ENCODE results near the gene RUNX1. TPM values are rescaled to one million over a fixed set of nuclear protein-coding genes. Genes with fewer than 3 reads are reported as not detected.
A peak's percentile ranks its signal among the peaks of the same experiment; 100 is the strongest.

Gene RUNX1
- total RNA-seq, 1 donor from 2014 or later = 25.4 TPM

DNA sequence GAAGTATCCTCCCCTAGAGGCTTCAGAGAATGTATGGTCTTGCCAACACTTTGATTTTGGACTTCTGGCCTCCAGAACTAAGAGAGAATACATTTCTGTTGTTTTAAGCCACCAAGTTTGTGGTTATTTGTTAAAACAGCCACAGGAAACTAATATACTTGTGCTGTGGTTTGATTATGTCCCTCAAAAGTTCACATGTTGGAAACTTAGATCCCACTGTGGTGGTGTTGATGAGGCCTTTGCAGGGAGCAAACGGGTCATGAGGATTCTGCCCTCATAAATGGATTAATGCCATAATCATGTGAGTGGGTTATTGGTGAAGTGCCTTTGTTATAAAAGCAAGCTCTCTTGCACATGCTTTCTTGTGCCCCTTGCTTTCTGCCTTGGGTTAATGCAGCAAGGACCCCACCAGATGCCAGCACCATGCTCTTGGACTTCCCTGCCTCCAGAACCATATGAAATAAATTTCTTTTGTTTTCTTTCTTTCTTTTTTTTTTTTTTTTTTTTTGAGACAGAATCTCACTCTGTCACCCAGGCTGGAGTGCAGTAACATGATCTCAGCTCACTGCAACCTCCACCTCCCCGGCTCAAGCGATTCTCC, 223.1 kb downstream of the RUNX1 start:
- DNase-seq (ENCODE audit: low read depth) = no peak

DNA sequence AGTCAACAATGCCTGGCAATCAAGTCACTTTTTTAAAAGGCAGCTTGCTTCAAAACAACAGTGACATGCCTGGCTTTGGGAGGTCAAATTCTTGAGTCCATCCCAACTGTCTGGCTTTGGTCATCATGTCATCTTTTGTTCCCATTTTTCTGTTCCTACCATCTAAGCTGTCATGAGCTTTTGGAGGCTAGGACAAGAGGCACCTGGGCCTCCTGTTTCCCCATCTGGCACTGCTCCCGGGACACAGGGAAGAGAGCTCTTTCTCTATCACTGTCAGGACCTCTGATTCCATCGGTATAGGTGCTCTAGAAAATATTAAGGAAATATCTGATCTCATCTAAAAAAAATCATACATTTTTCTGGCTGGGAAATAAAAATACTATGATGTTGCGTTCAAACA, 224.0 kb downstream of the RUNX1 start:
- DNase-seq (ENCODE audit: low read depth) = no peak

DNA sequence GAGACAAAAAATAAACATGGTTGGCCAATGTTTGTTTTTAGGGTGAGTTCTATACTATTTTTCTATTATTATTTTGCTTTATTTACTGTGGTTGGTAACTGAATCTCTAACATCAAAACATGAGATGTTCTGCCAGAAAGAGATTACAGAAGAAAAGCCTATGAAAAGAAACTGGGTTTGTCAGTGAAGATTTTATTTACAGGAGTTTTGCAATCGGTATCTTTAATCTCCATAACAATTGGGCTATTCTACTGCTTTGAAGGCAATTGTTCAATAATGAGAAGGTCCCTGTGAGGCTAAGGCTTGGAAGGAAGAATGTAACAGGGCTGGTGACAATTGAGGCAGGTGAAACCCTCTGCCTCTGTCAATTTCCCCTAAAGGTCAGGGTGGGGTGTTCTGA, 224.8 kb downstream of the RUNX1 start:
- DNase-seq (ENCODE audit: low read depth) = no peak

DNA sequence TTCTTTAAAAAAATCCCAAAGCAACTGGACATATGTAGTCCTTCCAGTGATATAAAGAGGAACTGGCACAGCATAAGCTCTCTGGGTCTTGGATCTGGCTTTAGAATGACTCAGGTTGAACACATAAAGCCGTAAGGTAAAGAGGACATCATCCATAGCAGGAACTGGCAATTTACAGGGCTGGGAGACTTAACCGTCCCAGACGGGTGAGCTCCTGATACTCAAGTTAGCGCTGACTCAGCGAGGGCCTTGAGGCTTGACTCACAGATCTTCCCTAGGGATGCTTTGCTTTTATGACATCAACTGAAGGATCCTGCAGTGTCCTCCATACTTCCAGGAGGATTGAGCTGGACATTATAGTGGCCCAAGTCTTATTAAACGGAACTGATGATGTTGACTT, 226.2 kb downstream of the RUNX1 start:
- DNase-seq (ENCODE audit: low read depth) = no peak

DNA sequence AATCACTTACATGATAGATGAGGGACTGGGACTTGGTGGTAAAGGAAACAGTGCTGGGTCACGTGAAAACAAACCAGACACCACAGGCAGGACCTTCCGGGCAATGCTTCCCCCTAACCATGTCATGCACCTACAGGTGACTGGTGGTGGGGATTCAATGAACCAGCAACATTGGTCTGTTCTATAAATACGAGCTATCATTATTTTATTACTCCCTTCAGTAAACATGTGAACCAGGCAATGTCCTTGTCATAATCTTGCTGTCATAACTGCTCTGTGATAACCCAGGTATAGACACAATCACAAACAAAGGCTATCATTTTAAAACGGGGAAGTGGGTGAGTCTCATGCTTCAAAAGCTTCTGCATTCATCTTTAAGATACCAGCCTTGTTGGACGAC, 226.9 kb downstream of the RUNX1 start:
- DNase-seq (ENCODE audit: low read depth) = no peak

DNA sequence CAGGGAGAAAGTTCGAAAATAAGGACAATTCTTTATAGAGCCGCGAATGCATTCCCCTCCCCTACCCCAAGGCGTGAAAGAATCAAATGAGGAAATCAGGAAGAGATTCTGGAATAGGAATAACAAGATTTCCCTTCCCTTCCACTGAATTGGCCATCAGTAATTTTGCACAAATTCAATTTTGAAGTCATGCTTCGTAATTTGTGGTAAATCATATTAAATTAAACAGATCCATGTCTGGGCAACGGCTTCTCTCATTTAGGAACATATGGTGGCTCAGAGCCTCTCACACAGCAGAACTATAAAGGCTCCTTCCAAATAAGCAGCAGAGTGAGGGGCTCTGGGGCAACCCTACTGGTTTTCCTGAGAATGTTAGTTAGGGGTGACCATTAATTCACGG, 227.4 kb downstream of the RUNX1 start:
- DNase-seq (ENCODE audit: low read depth) = no peak

DNA sequence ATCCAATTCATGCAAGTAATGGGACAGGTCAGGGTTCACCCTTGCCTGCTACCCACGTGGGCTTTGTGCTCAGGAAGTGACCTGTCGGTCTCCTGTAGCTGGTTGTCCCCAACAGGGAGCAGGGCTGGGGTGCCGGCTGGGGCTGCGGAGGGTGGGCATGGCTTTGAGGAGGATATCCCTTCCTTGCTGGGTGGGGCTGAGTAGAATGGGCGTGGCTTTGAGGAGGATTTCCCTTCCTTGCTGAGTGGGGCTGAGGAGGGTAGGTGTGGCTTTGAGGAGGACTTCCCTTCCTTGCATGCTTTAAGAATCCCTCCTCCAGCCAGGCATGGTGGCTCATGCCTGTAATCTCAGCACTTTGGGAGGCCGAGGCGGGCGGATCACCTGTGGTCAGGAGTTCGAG, 229.1 kb downstream of the RUNX1 start:
- no peak for DNase-seq (ENCODE audit: low read depth)

DNA sequence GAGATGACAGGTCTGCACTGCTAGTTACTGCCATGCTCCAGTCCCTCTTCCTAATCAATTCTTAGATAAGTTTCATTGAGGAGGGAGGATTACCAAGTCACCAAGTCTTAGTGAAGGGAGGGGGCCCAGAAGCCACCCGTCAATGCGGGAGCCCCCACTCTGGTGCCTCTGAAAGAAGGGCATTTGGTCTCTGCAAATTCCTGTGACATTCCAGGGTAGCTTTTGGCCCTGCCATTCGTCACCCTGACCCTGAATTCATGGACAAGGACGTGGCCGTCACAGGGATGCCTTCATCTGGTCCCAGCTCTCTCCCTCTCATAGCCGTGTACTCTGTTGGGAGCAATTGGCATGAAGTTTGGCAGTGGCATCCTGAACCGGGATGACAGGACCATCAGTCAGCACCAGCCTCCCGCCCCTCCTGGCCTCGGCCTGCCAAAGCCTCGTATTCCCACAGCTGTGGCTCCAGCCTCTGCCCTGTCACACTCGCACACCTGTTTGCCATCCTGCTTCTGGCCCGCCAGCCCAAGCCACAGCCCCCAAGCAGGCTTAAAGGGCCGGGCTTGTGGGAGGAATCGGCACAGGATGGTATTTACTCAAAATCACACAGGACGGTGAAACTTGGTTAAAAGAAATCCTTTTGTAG, 229.6 kb downstream of the RUNX1 start:
- no peak for DNase-seq (ENCODE audit: low read depth)

DNA sequence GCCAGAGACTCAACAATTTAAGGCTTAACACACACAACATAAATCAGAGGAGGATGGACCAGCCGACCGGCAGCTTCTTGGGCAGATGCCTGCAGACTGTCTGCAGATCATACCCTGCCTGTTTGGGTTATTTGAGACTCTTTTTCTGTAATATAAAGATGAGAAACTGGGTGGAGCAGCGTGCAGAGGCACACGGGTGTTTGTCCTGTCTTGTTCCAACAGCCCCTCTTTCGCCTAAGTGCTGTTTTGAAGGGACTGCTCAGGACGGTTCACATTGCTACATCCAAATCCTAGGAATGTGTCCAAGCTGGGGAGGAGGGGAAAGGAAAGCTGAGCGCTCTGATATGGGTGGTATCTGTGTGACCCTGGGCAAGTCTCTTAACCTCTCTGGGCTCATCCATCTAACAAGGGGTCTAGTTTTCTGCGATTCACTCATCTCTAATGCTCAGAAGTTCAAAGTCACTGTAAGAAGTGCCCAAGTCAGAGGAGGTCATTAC, 230.4 kb downstream of the RUNX1 start:
- DNase-seq (ENCODE audit: low read depth) = no peak

DNA sequence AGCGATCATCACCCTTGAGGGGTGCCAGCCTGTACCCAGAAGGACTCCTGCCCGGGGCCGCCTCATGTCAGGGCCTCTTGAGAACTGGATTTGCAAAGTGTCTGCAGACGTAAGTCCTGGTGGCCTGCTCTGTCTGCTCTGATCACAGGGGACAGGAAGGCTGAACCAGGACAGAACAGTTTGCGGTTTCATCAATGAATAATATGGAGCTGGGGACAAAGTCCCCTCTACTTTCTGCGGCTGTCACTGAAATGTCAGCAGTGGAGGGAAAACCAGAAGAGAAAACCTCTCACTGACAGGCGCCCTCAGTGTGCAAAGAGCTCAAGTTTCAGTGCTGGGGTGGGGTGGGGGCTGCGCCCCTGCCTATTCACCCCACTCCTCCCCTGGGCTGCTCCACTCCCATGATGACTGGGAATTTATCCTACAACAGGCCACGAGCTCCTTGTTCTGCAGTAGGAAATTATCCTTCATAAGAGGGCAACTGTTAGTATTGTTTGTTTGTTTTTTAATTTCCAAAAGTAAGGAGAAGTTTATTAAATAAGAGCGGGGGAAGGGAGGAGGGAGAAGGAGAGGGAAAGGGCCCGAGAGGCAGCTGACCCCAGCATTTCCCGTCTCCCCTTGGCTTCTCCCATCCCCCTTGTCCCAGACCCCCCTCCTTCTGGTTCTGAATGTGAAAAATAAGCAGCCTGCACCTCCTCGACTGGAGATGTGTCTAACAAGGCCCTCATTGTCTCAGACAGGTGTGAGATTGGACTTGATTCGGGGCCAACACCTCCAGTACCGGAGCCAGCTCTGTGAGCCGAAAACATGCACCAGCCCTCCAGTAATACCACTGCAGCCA, 231.1 kb downstream of the RUNX1 start:
- DNase-seq (ENCODE audit: low read depth) = no peak

DNA sequence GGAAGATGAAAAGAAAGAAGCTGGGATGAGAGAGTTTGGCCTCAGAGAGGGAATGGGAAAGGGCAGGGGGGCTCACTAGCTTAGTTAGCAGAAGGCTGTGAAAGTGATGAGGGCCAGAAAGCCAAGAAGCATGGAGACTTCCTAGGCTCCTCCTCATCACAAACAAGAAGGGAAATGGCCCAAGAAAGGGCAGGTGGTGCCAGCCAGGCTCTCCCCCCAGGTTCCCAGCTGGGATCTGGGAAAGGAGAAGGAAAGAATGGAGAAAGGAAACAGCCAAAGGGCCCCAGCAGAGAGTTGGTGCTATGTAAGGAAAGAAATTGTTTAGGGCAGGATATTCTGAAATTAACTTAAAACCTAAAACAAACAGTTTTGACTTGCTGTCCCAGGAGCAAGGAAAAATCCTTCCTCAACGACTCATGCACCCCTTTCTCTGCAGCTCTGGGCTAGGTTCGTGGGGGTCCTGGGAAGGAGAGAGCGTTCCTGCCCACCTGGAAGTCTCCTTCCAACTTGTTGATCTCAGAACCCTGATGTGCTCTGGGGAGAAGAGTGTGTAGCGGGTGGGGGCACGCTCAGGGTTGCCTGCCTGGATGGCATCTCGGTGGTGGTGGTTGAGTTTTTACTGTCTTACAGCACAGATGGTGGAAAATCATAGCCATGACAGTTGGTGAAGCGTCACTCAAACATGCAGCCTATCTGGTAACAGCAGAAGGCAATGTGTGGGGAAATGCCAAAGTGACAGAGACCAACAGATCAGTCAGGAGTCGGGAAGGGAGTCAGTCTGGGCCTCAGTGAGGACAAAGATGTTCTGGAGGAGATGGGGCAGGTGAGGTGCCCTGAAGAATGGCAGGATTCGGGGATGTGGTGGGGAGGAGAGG, 233.0 kb downstream of the RUNX1 start:
- no peak for DNase-seq (ENCODE audit: low read depth)

DNA sequence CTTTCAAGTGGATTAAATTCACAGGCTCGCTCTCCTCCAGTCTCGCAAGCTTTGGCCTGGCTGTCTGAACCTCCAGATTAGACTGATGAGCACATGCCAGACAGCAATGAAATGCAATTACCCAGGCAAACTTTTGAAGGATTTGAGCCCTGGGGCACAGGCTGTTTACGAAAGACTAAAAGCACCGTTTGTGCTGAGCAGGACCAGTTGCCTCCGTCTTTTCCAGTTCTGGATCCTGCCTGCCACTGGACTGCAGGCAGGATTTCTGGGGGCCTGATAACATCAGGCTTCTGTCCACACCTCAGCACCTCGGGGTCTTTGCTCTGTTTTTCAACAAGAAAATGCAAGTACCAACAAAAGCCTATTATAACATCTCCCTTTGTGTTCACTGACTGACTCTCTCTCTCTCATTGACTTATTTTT, 234.6 kb downstream of the RUNX1 start:
- DNase-seq (ENCODE audit: low read depth) = no peak

DNA sequence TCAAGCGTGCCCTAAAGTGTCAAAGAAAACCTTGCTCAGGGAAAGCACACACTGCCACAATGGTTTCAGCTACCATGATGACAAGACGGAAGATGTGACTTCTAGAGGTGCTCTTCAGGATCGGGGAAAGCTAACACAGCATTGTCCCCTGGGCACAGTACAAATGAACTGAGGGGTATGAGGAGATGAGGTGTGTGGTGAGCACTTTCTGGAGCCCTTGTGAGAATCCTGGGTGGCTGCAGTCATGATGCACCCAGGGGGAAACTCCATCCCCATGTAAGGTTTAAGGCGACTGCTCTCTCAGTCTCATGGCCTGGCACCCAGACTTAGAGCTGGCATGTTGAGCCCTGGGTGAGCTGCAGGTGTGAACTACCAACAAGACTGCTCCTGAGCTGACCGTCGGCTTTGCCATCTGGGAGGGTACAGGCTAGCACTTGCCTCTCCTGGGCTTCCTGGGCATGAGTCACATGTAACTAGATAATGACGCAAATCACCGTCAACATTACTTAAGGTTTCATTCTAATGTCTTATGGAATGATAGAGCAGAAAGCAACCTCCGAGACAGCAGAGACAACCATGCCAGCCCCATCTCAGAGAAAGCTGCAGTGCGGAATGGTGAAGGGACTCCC, 235.7 kb downstream of the RUNX1 start:
- no peak for DNase-seq (ENCODE audit: low read depth)

DNA sequence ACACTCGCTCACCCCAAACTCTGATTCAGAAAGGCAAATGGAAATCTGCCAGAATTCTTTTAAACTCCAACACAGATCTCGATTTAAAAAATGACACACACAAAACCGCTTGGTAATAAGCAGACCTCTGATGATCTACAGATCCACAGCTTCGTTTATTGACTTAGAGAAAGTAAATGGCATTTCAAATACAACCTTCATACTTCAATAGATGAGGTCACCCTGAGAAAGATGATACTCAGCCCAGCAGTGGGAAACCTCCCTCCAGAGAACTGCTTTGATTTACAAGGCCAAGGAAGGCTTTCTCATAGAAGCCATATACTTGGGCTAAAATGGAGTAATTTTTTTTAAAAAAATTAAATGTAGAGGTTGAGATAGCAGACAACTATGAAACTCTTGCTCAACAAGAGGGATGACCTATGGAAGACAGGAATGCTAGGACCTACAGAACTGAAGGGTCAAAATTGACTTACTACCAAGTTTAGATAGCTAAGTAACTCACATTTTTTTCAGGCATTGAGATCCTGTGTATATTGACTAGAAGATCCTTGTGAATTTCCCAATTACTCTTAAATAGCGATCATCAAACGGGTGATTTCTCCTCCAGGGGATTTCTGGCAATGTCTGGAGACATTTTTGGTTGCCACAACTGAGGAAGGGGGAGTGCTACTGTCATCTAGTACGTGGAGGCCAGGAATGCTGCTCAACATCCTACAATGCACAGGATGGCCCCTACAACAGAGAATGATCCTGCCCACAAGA, 236.4 kb downstream of the RUNX1 start:
- DNase-seq (ENCODE audit: low read depth) = no peak

DNA sequence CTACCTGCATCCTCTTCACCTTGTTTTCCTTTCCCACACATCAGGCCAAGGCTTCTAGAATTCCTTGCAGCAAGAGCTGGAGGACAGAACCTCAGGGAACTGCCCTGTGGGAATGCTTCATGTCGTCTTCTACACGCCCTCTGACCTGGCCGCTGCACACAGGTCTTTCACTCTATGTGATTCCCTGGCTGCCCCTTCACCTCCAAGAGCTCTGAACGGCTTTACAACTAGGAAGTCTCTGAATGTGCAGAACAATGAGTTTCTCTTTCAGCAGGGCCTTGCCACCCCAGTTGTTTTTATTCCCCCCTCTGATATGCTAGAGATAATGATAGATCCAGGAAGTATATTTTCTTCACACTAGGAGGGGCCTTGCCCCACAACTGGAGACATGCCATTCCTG, 237.7 kb downstream of the RUNX1 start:
- no peak for DNase-seq (ENCODE audit: low read depth)

DNA sequence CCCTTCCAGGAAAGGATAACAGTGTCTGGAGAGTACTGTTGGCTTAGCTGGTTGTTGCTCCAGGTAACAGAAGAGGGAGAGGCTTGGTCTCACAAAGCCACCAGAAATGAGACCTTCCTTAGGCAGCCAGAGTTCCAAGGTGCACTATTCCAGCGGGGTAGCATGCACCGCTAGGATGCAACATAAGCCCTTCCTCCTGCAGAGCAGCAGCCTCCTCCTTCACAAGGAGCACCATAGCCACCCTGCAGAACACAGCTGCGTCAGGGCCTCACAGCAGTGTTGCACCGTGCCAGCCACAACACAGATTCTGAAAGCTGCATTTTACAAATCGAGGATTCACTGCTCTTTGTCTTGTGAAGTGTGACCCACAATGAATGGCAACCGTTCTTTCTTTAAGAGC, 238.3 kb downstream of the RUNX1 start:
- no peak for DNase-seq (ENCODE audit: low read depth)

DNA sequence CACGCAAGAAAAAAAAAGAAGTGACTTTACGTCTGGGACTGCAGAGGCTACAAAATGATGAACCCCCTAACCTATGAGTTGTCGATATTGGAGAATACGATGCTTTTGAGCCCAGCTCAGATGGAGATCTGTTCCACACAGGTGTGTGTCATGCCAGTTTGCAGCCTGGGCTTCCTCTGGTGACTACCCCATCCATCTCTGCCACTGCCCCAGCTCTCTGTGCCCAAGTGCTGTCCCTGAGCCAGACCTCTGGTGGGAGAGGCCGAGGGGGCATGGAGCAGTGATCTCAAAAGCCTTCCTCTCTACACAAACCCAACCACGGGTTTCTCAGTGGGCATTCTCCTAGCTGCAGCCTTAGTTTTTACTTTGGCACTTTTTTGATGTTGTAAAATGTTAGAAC, 239.3 kb downstream of the RUNX1 start:
- DNase-seq (ENCODE audit: low read depth) = no peak

DNA sequence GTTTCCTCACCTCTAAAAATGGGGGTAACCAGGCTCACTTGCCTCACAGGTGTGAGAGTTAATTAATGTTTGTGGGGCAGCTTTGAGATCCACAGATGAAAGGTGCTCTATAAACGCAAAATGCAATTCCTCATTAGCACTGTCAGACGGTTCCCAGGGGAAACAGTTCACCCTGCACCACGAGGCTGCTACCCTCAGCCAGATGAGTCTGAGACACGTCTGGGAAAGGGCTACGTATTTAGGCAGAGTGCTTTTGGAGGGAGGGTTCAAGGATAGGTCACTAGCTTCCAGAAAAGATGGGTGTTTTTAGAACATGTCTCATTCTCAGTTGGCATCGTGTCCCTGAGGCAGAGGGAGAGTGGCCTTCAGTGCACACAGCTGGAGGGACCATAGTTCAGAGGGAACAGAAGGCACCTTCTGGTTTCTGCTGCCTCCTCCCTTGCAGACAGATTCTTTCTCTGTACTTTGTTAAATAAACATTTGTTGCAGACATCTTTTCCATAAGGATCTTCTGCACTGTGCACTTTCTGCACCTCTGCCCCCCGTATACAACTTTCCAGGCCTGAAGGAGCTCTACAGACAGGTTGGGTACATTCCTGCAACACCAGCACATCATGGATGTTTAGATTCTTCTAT, 240.4 kb downstream of the RUNX1 start:
- peak; percentile 77 for DNase-seq (ENCODE audit: low read depth)

DNA sequence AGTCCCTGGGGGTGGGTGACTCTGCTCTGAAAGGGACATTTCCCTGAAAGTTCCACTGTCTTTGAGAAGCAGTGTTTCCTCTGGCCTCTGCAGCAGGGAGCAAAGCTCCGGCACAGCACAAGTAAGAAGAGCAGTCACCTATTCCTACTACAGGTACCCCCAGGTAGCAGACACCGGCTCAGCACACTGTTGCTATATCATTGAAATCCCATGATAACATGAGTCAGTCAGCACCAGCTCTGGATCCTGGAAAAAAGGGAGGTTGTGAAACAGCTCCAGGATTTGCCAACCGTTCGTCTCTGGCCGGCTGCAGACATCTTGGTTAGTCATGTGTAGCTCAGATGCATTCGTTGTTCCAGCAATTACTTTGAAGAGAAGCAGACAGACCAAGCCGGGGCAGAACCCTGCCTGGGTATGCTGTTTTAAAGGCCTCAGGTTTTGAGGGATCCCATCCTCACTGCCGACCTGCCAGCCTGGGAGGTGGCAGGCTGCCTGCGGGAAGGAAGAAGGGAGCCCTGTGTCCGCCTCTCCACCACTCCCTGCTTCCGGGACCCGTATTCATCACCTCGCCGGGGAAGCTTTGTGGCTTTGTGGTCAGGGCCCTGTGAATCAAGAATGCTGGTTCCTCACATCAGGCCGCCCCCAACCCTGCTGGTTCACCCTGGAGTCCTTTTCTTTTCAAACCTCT, 241.1 kb downstream of the RUNX1 start:
- peak; percentile 96 for DNase-seq (ENCODE audit: low read depth)
